A673 (cell line): ENCODE measurements around the gene GNAT2. TPM values are rescaled to one million over a fixed set of nuclear protein-coding genes. Genes with fewer than 3 reads are reported as not detected.
A peak's percentile ranks its signal among the peaks of the same experiment; 100 is the strongest.

Experiments
- BruUV-seq: library from RNA; stranded (reverse); fragments of 400-500 nt; replicated peaks from 2 replicates; lab custom pipeline; 2021; lab: Mats Ljungman, UMichigan
- CTCF ChIA-PET: fragments of 300-600 bp; sonication (Branson Sonifier 250); formaldehyde crosslinking; loops from one replicate; lab custom pipeline; 2022; ENCODE audit warnings: antibody characterized with exemption; lab: Charles Lee
- POLR2A ChIA-PET: fragments of 300-600 bp; sonication (Branson Sonifier 250); formaldehyde crosslinking; loops from one replicate; lab custom pipeline; 2022; ENCODE audit warnings: antibody characterized with exemption; ENCODE audit not compliant: low non-redundant PET; lab: Charles Lee
- DNase-seq: peaks from one replicate; pipeline ENCODE4 v3.0.0-alpha.2; 2015; ENCODE audit warnings: low spot score
- H3K27ac ChIP-seq: fragments of 200-600 bp; sonication (generic); 2 replicates; pipeline ENCODE4 v1.5.1; 2016; ENCODE audit warnings: mixed run types, low read depth, mild to moderate bottlenecking, mixed read lengths, antibody characterized with exemption, low read length; ENCODE audit not compliant: poor library complexity, severe bottlenecking
- H3K27me3 ChIP-seq: fragments of 200-600 bp; sonication (generic); replicated peaks from 2 replicates; pipeline ENCODE4 v1.6.1; 2017; ENCODE audit warnings: mixed run types, low read depth, mild to moderate bottlenecking, mixed read lengths, antibody characterized with exemption, low read length; ENCODE audit not compliant: insufficient read depth, poor library complexity
- H3K36me3 ChIP-seq: fragments of 200-600 bp; sonication (generic); 2 replicates; pipeline ENCODE4 v1.6.1; 2016; ENCODE audit warnings: mixed run types, mild to moderate bottlenecking, mixed read lengths, antibody characterized with exemption, low read length; ENCODE audit not compliant: insufficient read depth, poor library complexity, severe bottlenecking
- H3K4me1 ChIP-seq: fragments of 200-600 bp; sonication (generic); 2 replicates; pipeline ENCODE4 v1.6.1; 2017; ENCODE audit warnings: mixed run types, mild to moderate bottlenecking, mixed read lengths, antibody characterized with exemption, low read length; ENCODE audit not compliant: insufficient read depth, poor library complexity, severe bottlenecking
- H3K4me3 ChIP-seq: fragments of 200-600 bp; sonication (generic); 2 replicates; pipeline ENCODE4 v1.5.1; 2016; ENCODE audit warnings: low read depth, mixed run types, mild to moderate bottlenecking, mixed read lengths, low read length; ENCODE audit not compliant: poor library complexity, severe bottlenecking
- H3K9me3 ChIP-seq: fragments of 200-600 bp; sonication (generic); 2 replicates; pipeline ENCODE4 v1.6.1; 2016; ENCODE audit warnings: mixed run types, low read depth, mild to moderate bottlenecking, mixed read lengths, antibody characterized with exemption, low read length; ENCODE audit not compliant: poor library complexity, severe bottlenecking
- CTCF ChIP-seq: fragments of 300-800, 200-600 bp; sonication (generic); conservative IDR thresholded peaks from 2 replicates; pipeline ENCODE4 v1.5.1; 2017; ENCODE audit warnings: low read depth, mild to moderate bottlenecking, antibody characterized with exemption, low read length, moderate library complexity, mixed read lengths
- EZH2 ChIP-seq: fragments of 200-600 bp; sonication (generic); IDR thresholded peaks from 2 replicates; pipeline ENCODE4 v1.6.1; 2017; ENCODE audit warnings: borderline replicate concordance, low read depth, mild to moderate bottlenecking, mixed read lengths, antibody characterized with exemption, low read length; ENCODE audit not compliant: poor library complexity, severe bottlenecking
- intact Hi-C: fragments of 100-400 bp; cut with micrococcal nuclease; formaldehyde crosslinking; loops from one replicate; pipeline ENCODE4 v1.10.0; 2022; ENCODE audit not compliant: unreplicated experiment
- total RNA-seq: library from RNA; stranded (reverse); gene quantifications from 2 replicates; pipeline ENCODE4 v1.2.3, GENCODE V29; 2021

GNAT2 gene
- total RNA-seq, 1 experiment from 2014 or later = not detected

- no TSS peak for BruUV-seq
- Histone ChIP-seq H3K4me3 (no peak overlapping the region), H3K27ac (no peak overlapping the region), H3K27me3 (no peaks in the 10 kb centered on the region), H3K9me3 (no peaks in the 10 kb centered on the region), H3K36me3 (no peaks in the 10 kb centered on the region), H3K4me1 (no peaks in the 10 kb centered on the region)
- intact Hi-C loops = no loop called here
- TF ChIP-seq CTCF (no peak), EZH2 (no peak)
- DNase-seq = no peak
- CTCF ChIA-PET = no interaction called here
- POLR2A ChIA-PET = no interaction called here
Measured at GRCh38 chr1:109605381-109605780, 14.0 kb downstream of the GNAT2 start.

GRCh38 chr1:109603229-109603628 is 16.2 kb downstream of the GNAT2 start:
- BruUV-seq = no TSS peak
- ChIA-PET POLR2A (no interaction called here), CTCF (no interaction called here)
- no peaks in the 10 kb centered on the region for H3K27me3 ChIP-seq
- intact Hi-C loops = no loop called here
- H3K36me3 ChIP-seq = no peaks in the 10 kb centered on the region
- TF ChIP-seq CTCF (no peak), EZH2 (no peak)
- H3K27ac ChIP-seq = no peak overlapping the region
- DNase-seq = no peak
- no peak overlapping the region for H3K4me3 ChIP-seq
- no peaks in the 10 kb centered on the region for H3K9me3 ChIP-seq
- no peaks in the 10 kb centered on the region for H3K4me1 ChIP-seq

GRCh38 chr1:109598655-109599054 is 20.8 kb downstream of the GNAT2 start:
- Histone ChIP-seq H3K27ac (no peak overlapping the region), H3K27me3 (no peaks in the 10 kb centered on the region), H3K36me3 (peaks cover 6% of the 10 kb centered on the region), H3K4me3 (no peak overlapping the region), H3K9me3 (no peaks in the 10 kb centered on the region), H3K4me1 (peaks cover 13% of the 10 kb centered on the region)
- intact Hi-C loops = no loop called here
- TF ChIP-seq CTCF (peak; percentile 42; the same call in 1 of the 2 replicates), EZH2 (no peak)
- CTCF ChIA-PET = no interaction called here
- POLR2A ChIA-PET = no interaction called here
- no TSS peak for BruUV-seq
- DNase-seq = no peak
